ENCODE results near the gene HOXD11.

Gene HOXD11

GRCh38 chr2:176096986-176097819 lies 9.9 kb upstream of the HOXD11 start:
- Mint-ChIP-seq H3K4me3 (peak overlapping the region; percentile 70 to 80), H3K9me3 (no peaks in the 10 kb centered on the region), H3K27ac (no peak overlapping the region), H3K4me1 (peaks cover 44% of the 10 kb centered on the region), H3K27me3 (peaks cover 99% of the 10 kb centered on the region)
- DNase-seq (peak; percentile 65 to 71), ATAC-seq (peak; percentile 86)

GRCh38 chr2:176097820-176098365 lies 9.2 kb upstream of the HOXD11 start:
- H3K4me1 Mint-ChIP-seq = peaks cover 43% of the 10 kb centered on the region
- no peaks in the 10 kb centered on the region for H3K9me3 Mint-ChIP-seq
- H3K27me3 Mint-ChIP-seq = peaks cover 100% of the 10 kb centered on the region
- peak overlapping the region in 1 of 2 donors; percentile 80 for H3K27ac Mint-ChIP-seq
- peak overlapping the region; percentile 70 to 80 for H3K4me3 Mint-ChIP-seq
- DNase-seq (no peak), ATAC-seq (no peak)

GRCh38 chr2:176098366-176099158 lies 8.5 kb upstream of the HOXD11 start:
- H3K27ac Mint-ChIP-seq = no peak overlapping the region
- DNase-seq (peak in 1 of 2 donors; percentile 5), ATAC-seq (no peak)
- peaks cover 36% of the 10 kb centered on the region for H3K4me1 Mint-ChIP-seq
- no peak overlapping the region for H3K4me3 Mint-ChIP-seq
- H3K27me3 Mint-ChIP-seq = peaks cover 100% of the 10 kb centered on the region
- H3K9me3 Mint-ChIP-seq = no peaks in the 10 kb centered on the region

GRCh38 chr2:176099159-176099727 lies 7.8 kb upstream of the HOXD11 start:
- Mint-ChIP-seq H3K27me3 (peaks cover 100% of the 10 kb centered on the region), H3K4me3 (no peak overlapping the region), H3K9me3 (no peaks in the 10 kb centered on the region), H3K27ac (peak overlapping the region in 1 of 2 donors; percentile 27), H3K4me1 (peaks cover 37% of the 10 kb centered on the region)
- ATAC-seq = no peak
- no peak for DNase-seq

GRCh38 chr2:176099728-176100546 lies 7.1 kb upstream of the HOXD11 start, which contains the start of gene HOXD12:
Gene HOXD12 (plus strand): TSS chr2:176099795. CDS start chr2:176099802, 7 bp downstream.
- DNase-seq = peak in 1 of 2 donors; percentile 8

GRCh38 chr2:176100547-176101140 lies 6.4 kb upstream of the HOXD11 start:
- peaks cover 51% of the 10 kb centered on the region for H3K4me1 Mint-ChIP-seq
- DNase-seq (peak in 1 of 2 donors; percentile 7), ATAC-seq (no peak)
- H3K9me3 Mint-ChIP-seq = no peaks in the 10 kb centered on the region
- no peak overlapping the region for H3K27ac Mint-ChIP-seq
- H3K27me3 Mint-ChIP-seq = peaks cover 100% of the 10 kb centered on the region
- H3K4me3 Mint-ChIP-seq = no peak overlapping the region

More at GRCh38 chr2:176099728-176100546, 7.1 kb upstream of the HOXD11 start, which contains the start of gene HOXD12:
- Mint-ChIP-seq H3K9me3 (no peaks in the 10 kb centered on the region), H3K4me1 (peaks cover 44% of the 10 kb centered on the region), H3K27me3 (peaks cover 100% of the 10 kb centered on the region), H3K27ac (peak within 1 kb of the TSS in 1 of 2 donors; percentile 27), H3K4me3 (no peak within 1 kb of the TSS)
- ATAC-seq = no peak

GRCh38 chr2:176101216-176101830 lies 5.8 kb upstream of the HOXD11 start:
- Mint-ChIP-seq H3K9me3 (no peaks in the 10 kb centered on the region), H3K4me3 (no peak overlapping the region), H3K27ac (no peak overlapping the region), H3K4me1 (peaks cover 57% of the 10 kb centered on the region), H3K27me3 (peaks cover 100% of the 10 kb centered on the region)
- DNase-seq (peak in 1 of 2 donors; percentile 4), ATAC-seq (no peak)

GRCh38 chr2:176101842-176102241 lies 5.2 kb upstream of the HOXD11 start:
- peaks cover 55% of the 10 kb centered on the region for H3K4me1 Mint-ChIP-seq
- ATAC-seq (no peak), DNase-seq (no peak)
- no peaks in the 10 kb centered on the region for H3K9me3 Mint-ChIP-seq
- no peak overlapping the region for H3K27ac Mint-ChIP-seq
- H3K4me3 Mint-ChIP-seq = no peak overlapping the region
- peaks cover 100% of the 10 kb centered on the region for H3K27me3 Mint-ChIP-seq

- Mint-ChIP-seq H3K4me1 (peaks cover 50% of the 10 kb centered on the region), H3K9me3 (no peaks in the 10 kb centered on the region), H3K4me3 (no peak overlapping the region), H3K27me3 (peaks cover 100% of the 10 kb centered on the region), H3K27ac (no peak overlapping the region)
- no peak for DNase-seq
- no peak for ATAC-seq
Measured at GRCh38 chr2:176102309-176102866, 4.7 kb upstream of the HOXD11 start.

GRCh38 chr2:176103194-176103593 lies 3.9 kb upstream of the HOXD11 start:
- Mint-ChIP-seq H3K27me3 (peaks cover 95% of the 10 kb centered on the region), H3K4me1 (peaks cover 42% of the 10 kb centered on the region), H3K4me3 (no peak overlapping the region), H3K27ac (no peak overlapping the region), H3K9me3 (no peaks in the 10 kb centered on the region)
- DNase-seq (no peak), ATAC-seq (no peak)

GRCh38 chr2:176103742-176104315 lies 3.3 kb upstream of the HOXD11 start:
- H3K27ac Mint-ChIP-seq = no peak overlapping the region

GRCh38 chr2:176104316-176105077 lies 2.6 kb upstream of the HOXD11 start:
- ATAC-seq = peak; percentile 13

More at GRCh38 chr2:176103742-176104315, 3.3 kb upstream of the HOXD11 start:
- no peak for DNase-seq
- Mint-ChIP-seq H3K27me3 (peaks cover 95% of the 10 kb centered on the region), H3K4me3 (peak overlapping the region; percentile 29 to 72), H3K4me1 (peaks cover 43% of the 10 kb centered on the region), H3K9me3 (no peaks in the 10 kb centered on the region)
- no peak for ATAC-seq

More at GRCh38 chr2:176104316-176105077, 2.6 kb upstream of the HOXD11 start:
- Mint-ChIP-seq H3K4me1 (peaks cover 47% of the 10 kb centered on the region), H3K27ac (no peak overlapping the region), H3K9me3 (no peaks in the 10 kb centered on the region), H3K27me3 (peaks cover 95% of the 10 kb centered on the region), H3K4me3 (peak overlapping the region; percentile 55 to 72)
- DNase-seq = no peak
